A549 (cell line): ENCODE data around the gene SEMA4B. TPM values are rescaled to one million over a fixed set of nuclear protein-coding genes. Genes with fewer than 3 reads are reported as not detected.

ENCODE experiments used
- ATAC-seq, 2 experiments: fragments of 200-7000 bp in 1 of 2; fragments of >200 bp in 1 of 2; cut with Nextera tagmentation in 1 of 2; cut with Tn5 transposase in 1 of 2; 3 replicates each; pipeline versions ENCODE4 v1.8.0 to v1.9.1; 2018 to 2020; ENCODE audit warnings: mild to moderate bottlenecking in 1 of 2, moderate library complexity in 1 of 2
- CTCF ChIA-PET: fragments of 300-600 bp; sonication (Branson Sonifier 250); formaldehyde crosslinking; extraction: SDS; loops from one replicate; lab custom pipeline; 2021; ENCODE audit warnings: antibody characterized with exemption, inconsistent platforms; lab: Yijun Ruan, JAX
- POLR2A ChIA-PET: fragments of 350-600 bp; formaldehyde crosslinking; extraction: SDS; loops from one replicate; lab custom pipeline; 2021; ENCODE audit warnings: antibody characterized with exemption, inconsistent platforms; lab: Yijun Ruan, JAX
- DNase-seq, 2 experiments: peaks; one replicate each; pipeline versions ENCODE4 v3.0.0 to v3.0.0-alpha.2; 2011 to 2016; ENCODE audit warnings: low read depth in 1 of 2, low spot score in 1 of 2
- FAIRE-seq: peaks from 2 replicates; lab custom pipeline; 2011; peaks lifted over from hg19 to GRCh38; lab: Jason Lieb, UNC
- H3K27ac ChIP-seq, 2 experiments: fragments of >200 bp; sonication (Bioruptor Twin); formaldehyde crosslinking; 3 replicates each; pipeline ENCODE4 v1.5.1; 2016 to 2017
- H3K4me1 ChIP-seq: fragments of >200 bp; sonication (Bioruptor Twin); formaldehyde crosslinking; 3 replicates; pipeline ENCODE4 v1.6.1; 2016
- H3K4me2 ChIP-seq: fragments of >200 bp; sonication (Bioruptor Twin); formaldehyde crosslinking; 3 replicates; pipeline ENCODE4 v1.6.1; 2016
- H3K4me3 ChIP-seq: fragments of >200 bp; sonication (Bioruptor Twin); formaldehyde crosslinking; 3 replicates; pipeline ENCODE4 v1.5.1; 2016
- H3K9me3 ChIP-seq: fragments of >200 bp; sonication (Bioruptor Twin); formaldehyde crosslinking; 3 replicates; pipeline ENCODE4 v1.6.1; 2016
- BCL3 ChIP-seq: fragments of >200 bp; sonication (Bioruptor Twin); formaldehyde crosslinking; IDR thresholded peaks from 3 replicates; pipeline ENCODE4 v1.6.1; 2016
- CBX8 ChIP-seq: fragments of 200-600 bp; sonication (generic); IDR thresholded peaks from 2 replicates; pipeline ENCODE4 v1.6.1; 2016
- CEBPB ChIP-seq, 2 experiments: fragments of >200 bp in 1 of 2; sonication (Bioruptor Twin) in 1 of 2; formaldehyde crosslinking in 1 of 2; IDR thresholded peaks; 2 replicates each; pipeline ENCODE4 v1.6.1; 2012 to 2016
- CTCF ChIP-seq: fragments of >200 bp; sonication (Bioruptor Twin); formaldehyde crosslinking; IDR thresholded peaks from 3 replicates; pipeline ENCODE4 v1.5.1; 2016
- E2F6 ChIP-seq: IDR thresholded peaks from 2 replicates; pipeline ENCODE4 v1.6.1; 2012; ENCODE audit warnings: low read depth, borderline replicate concordance
- EHF ChIP-seq: fragments of 250-450 bp; sonication (Bioruptor Pico); IDR thresholded peaks from 2 replicates; pipeline ENCODE4 v1.5.0; 2020; ENCODE audit warnings: mild to moderate bottlenecking
- EHMT2 ChIP-seq: fragments of 200-600 bp; sonication (generic); IDR thresholded peaks from 2 replicates; pipeline ENCODE4 v1.6.1; 2016; ENCODE audit warnings: antibody characterized with exemption, low read depth, mild to moderate bottlenecking, moderate library complexity
- ELK1 ChIP-seq: fragments of 150-350 bp; IDR thresholded peaks from 2 replicates; pipeline ENCODE4 v1.6.1; 2014; ENCODE audit warnings: low read depth, mild to moderate bottlenecking, low read length
- ESRRA ChIP-seq: fragments of 150-350 bp; IDR thresholded peaks from 2 replicates; pipeline ENCODE4 v1.6.1; 2014; ENCODE audit warnings: mild to moderate bottlenecking, low read length, borderline replicate concordance
- FOXS1 ChIP-seq: fragments of 250-450 bp; sonication (Bioruptor Pico); IDR thresholded peaks from 2 replicates; pipeline ENCODE4 v1.5.0; 2020; ENCODE audit warnings: mild to moderate bottlenecking, moderate library complexity
- GATA3 ChIP-seq: IDR thresholded peaks from 2 replicates; pipeline ENCODE4 v1.6.1; 2012; ENCODE audit warnings: borderline replicate concordance
- HDAC2 ChIP-seq: fragments of 200-600 bp; sonication (generic); IDR thresholded peaks from 2 replicates; pipeline ENCODE4 v1.6.1; 2016
- HOXA7 ChIP-seq: fragments of 250-450 bp; sonication (Bioruptor Pico); IDR thresholded peaks from 2 replicates; pipeline ENCODE4 v1.5.0; 2020; ENCODE audit warnings: mild to moderate bottlenecking, moderate library complexity
- JUN ChIP-seq, 2 experiments: fragments of >200 bp; sonication (Bioruptor Twin); formaldehyde crosslinking; IDR thresholded peaks; 2 replicates in 1 of 2; 3 replicates in 1 of 2; pipeline ENCODE4 v1.6.1; 2016 to 2017
- MAFK ChIP-seq: fragments of 450-650 bp; IDR thresholded peaks from 2 replicates; pipeline ENCODE4 v1.6.1; 2014; ENCODE audit not compliant: partially characterized antibody
- MAX ChIP-seq: IDR thresholded peaks from 2 replicates; pipeline ENCODE4 v1.6.1; 2012
- MAZ ChIP-seq: fragments of 150-350 bp; IDR thresholded peaks from 2 replicates; pipeline ENCODE4 v1.6.1; 2014; ENCODE audit warnings: antibody characterized with exemption, low read depth, low read length, borderline replicate concordance
- MYC ChIP-seq: IDR thresholded peaks from 2 replicates; pipeline ENCODE4 v1.6.1; 2012; ENCODE audit warnings: mild to moderate bottlenecking, inconsistent platforms, low read length, improper control_type of control experiment, borderline replicate concordance
- NFE2L2 ChIP-seq: fragments of 150-350 bp; conservative IDR thresholded peaks from 2 replicates; pipeline ENCODE4 v1.6.1; 2014; ENCODE audit warnings: low read length
- NPAS2 ChIP-seq: fragments of 250-450 bp; sonication (Bioruptor Pico); IDR thresholded peaks from 2 replicates; pipeline ENCODE4 v1.8.0; 2022; ENCODE audit warnings: mild to moderate bottlenecking, moderate library complexity, borderline replicate concordance
- PBX3 ChIP-seq: IDR thresholded peaks from 2 replicates; pipeline ENCODE4 v1.6.1; 2012
- RAD21 ChIP-seq, 2 experiments: fragments of >200 bp in 1 of 2; sonication (Bioruptor Twin) in 1 of 2; formaldehyde crosslinking in 1 of 2; IDR thresholded peaks in 1 of 2; conservative IDR thresholded peaks in 1 of 2; 2 replicates in 1 of 2; 3 replicates in 1 of 2; pipeline ENCODE4 v1.6.1; 2012 to 2018; ENCODE audit warnings: inconsistent platforms in 1 of 2
- RARB ChIP-seq: fragments of 250-450 bp; sonication (Bioruptor Pico); IDR thresholded peaks from 2 replicates; pipeline ENCODE4 v1.8.0; 2021; ENCODE audit warnings: mild to moderate bottlenecking, moderate library complexity
- RCOR1 ChIP-seq: fragments of 150-350 bp; IDR thresholded peaks from 2 replicates; pipeline ENCODE4 v1.6.1; 2014; ENCODE audit warnings: antibody characterized with exemption, low read length, low read depth
- REST ChIP-seq: fragments of 200-600 bp; sonication (generic); IDR thresholded peaks from 2 replicates; pipeline ENCODE4 v1.6.1; 2016; ENCODE audit warnings: antibody characterized with exemption, mild to moderate bottlenecking, moderate library complexity
- SMC3 ChIP-seq: fragments of >200 bp; sonication (Bioruptor Twin); formaldehyde crosslinking; IDR thresholded peaks from 3 replicates; pipeline ENCODE4 v1.6.1; 2018; ENCODE audit warnings: inconsistent platforms
- USF2 ChIP-seq: fragments of 450-650 bp; IDR thresholded peaks from 2 replicates; pipeline ENCODE4 v1.6.1; 2014; ENCODE audit warnings: antibody characterized with exemption
- ZFP36 ChIP-seq: fragments of 450-650 bp; IDR thresholded peaks from 2 replicates; pipeline ENCODE4 v1.6.1; 2014; ENCODE audit warnings: borderline replicate concordance; ENCODE audit not compliant: partially characterized antibody
- ZNF302 ChIP-seq: fragments of 250-450 bp; sonication (Bioruptor Pico); IDR thresholded peaks from 2 replicates; pipeline ENCODE4 v1.9.0; 2021; ENCODE audit warnings: inconsistent platforms, mild to moderate bottlenecking, moderate library complexity
- WGBS: methylation state at CpG from one replicate; pipeline ENCODE4 v1.1.6; 2017; ENCODE audit errors: missing lambda C conversion rate; 5-methylcytosine and 5-hydroxymethylcytosine counted together
- polyA plus RNA-seq, 4 experiments: library from polyadenylated mRNA; depleted of rRNA in 3 of 4; stranded (reverse); fragments of >200 nt; fragmentation: RNase III in 1 of 4; extraction: RNeasy Plus Mini Kit Qiagen cat#74134 plus additional on column Dnase treatment in 1 of 4; gene quantifications; 2 replicates in 3 of 4; 3 replicates in 1 of 4; pipeline ENCODE4 v1.2.3, GENCODE V29; 2011 to 2017

SEMA4B gene
- polyA plus RNA-seq, 2 of the 4 experiments (the other 2 are of a cell fraction) = 45.3 to 47.1 TPM

GRCh38 chr15:90219421-90220141, 18.5 kb downstream of the SEMA4B start:
- H3K4me1 ChIP-seq = peaks cover 28% of the 10 kb centered on the region
- no peak overlapping the region for H3K4me2 ChIP-seq
- POLR2A ChIA-PET = no interaction called here
- no peak for FAIRE-seq
- peak; percentile 71 to 82; a peak in 5 of 6 replicates for ATAC-seq
- CTCF ChIA-PET = interaction anchor here (0.5 to 36.4 kb wide), 13 partner anchors 12 to 479 kb away, joined by 3 to 732 read pairs (median 3); partner anchors contain the start of genes CIB1, GDPGP1, SEMA4B and TTLL13
- peak overlapping the region; percentile 38 to 68; a peak in 4 of 6 replicates for H3K27ac ChIP-seq
- 64% methylated on average over 17 of the region's 17 CpGs for WGBS
- no peak overlapping the region for H3K4me3 ChIP-seq
- DNase-seq = peak in 1 of 2 experiments; percentile 89
- no peaks in the 10 kb centered on the region for H3K9me3 ChIP-seq
- TF ChIP-seq BCL3 (no peak), E2F6 (no peak), FOXS1 (CRISPR knock-in tag) (no peak), MAX (0 out of 2 replicates have a peak, but pooled peaks have one; percentile 26), ZFP36 (no peak), GATA3 (no peak), CTCF (peak; percentile 75), HOXA7 (CRISPR knock-in tag) (no peak), RCOR1 (no peak), CEBPB (IDR thresholded peaks at IDR 0.05) (no peak), EHF (CRISPR knock-in tag) (no peak), EHMT2 (no peak), PBX3 (no peak), MAZ (0 out of 2 replicates have a peak, but pooled peaks have one; percentile 28), REST (no peak), HDAC2 (no peak), ZNF302 (CRISPR knock-in tag) (no peak), MYC (no peak), NFE2L2 (no peak), SMC3 (peak; percentile 92), ELK1 (no peak), JUN (IDR thresholded peaks at IDR 0.05) (no peak), MAFK (no peak), CBX8 (no peak), ESRRA (no peak), NPAS2 (CRISPR knock-in tag) (no peak), RAD21 (conservative IDR thresholded peaks at IDR 0.05 in 1 of 2, IDR thresholded peaks at IDR 0.05 in 1 of 2) (peak; percentile 71 to 73), USF2 (no peak), RARB (CRISPR knock-in tag) (no peak)
